Natural killer cell treated with Interleukin-12 subunit alpha and Interleukin-12 subunit beta and Interleukin-15 and Interleukin-18, amount 100 ng/mL, for 72 hours (primary cell): Measurements from ENCODE around the gene GPR37L1. TPM values are rescaled to one million over a fixed set of nuclear protein-coding genes. Genes with fewer than 3 reads are reported as not detected.
A peak's percentile ranks its signal among the peaks of the same experiment; 100 is the strongest.
"Not testable (repeated sequence)": the region's sequence is repeated elsewhere in the genome, so short reads cannot be mapped to it uniquely, and the experiment has no call there.

ENCODE experiments used
- ATAC-seq, 2 donors: fragments of 150-1000 bp; cut with Tn5 transposase in 1 of 2; sonication (Bioruptor Pico), chemical (Tn5 transposase) in 1 of 2; 2 replicates each; pipeline ENCODE4 v1.10.0; 2021
- DNase-seq: peaks from one replicate; pipeline ENCODE4 v3.0.0; 2022; ENCODE audit warnings: low spot score
- H3K27ac Mint-ChIP-seq, 2 donors: 1 replicate in 1 of 2; 2 replicates in 1 of 2; pipeline ENCODE4 v1.8.0; 2022; ENCODE audit warnings: mixed read lengths in 2 of 2, mild to moderate bottlenecking in 1 of 2, moderate library complexity in 1 of 2
- H3K27me3 Mint-ChIP-seq, 2 donors: 1 replicate in 1 of 2; 2 replicates in 1 of 2; pipeline ENCODE4 v1.8.0; 2022; ENCODE audit warnings: mixed read lengths in 2 of 2
- H3K36me3 Mint-ChIP-seq: one replicate; pipeline ENCODE4 v1.8.0; 2022; ENCODE audit warnings: mixed read lengths
- H3K4me1 Mint-ChIP-seq, 2 donors: 1 replicate in 1 of 2; 2 replicates in 1 of 2; pipeline ENCODE4 v1.8.0; 2022; ENCODE audit warnings: low read depth in 2 of 2, mixed read lengths in 2 of 2, mild to moderate bottlenecking in 1 of 2
- H3K4me3 Mint-ChIP-seq: one replicate; pipeline ENCODE4 v1.8.0; 2022; ENCODE audit warnings: mixed read lengths
- H3K9me3 Mint-ChIP-seq: 2 replicates; pipeline ENCODE4 v1.8.0; 2022; ENCODE audit warnings: mixed read lengths
- total RNA-seq, 2 donors: library from RNA; stranded (reverse); gene quantifications; one replicate each; pipeline ENCODE4 v1.2.3, GENCODE V29; 2022

GPR37L1 gene
- total RNA-seq, 2 donors from 2014 or later = not detected

DNA sequence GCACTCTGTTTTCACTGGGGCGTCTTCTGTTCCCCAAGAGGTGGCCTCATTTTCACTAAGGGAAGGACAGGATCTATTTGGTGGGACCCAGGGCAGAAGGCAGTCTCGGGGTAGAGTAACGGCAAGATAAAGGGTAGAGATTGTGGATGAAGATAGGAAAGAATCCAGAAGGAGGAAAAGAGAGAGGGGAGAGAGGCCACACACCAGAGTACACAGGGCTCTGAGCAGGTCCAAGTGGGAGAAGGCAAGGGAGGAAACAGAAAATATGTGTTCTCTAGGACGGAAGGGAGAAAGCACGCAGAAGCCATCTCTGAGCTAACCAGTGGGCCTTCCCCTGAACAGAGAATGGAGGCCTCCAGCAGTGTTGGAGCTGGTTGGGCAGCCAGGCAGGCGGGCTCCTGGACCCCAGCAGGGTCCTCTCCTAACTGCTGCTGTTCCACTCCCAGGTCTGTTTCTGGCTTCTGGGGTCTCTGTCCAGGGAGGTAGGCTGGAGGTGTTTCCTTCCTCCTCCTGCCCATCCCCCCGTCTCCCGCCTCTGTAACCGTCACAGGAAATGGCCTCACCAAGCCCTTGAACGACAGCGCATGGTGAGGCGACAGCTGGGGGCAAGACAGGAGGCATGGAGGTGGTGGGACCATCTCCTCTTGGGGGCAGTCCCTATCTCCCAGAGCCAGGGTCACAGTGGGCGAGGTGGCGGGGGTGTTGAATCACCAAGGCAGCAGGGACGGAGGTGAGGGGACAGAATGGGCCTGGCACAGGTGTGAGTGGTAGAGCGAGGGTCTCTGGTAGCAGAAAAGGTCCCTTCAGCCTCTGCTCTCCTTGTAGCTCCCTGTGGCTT is 37.0 kb downstream of the GPR37L1 start:
- Mint-ChIP-seq H3K4me1 (peaks cover 60 to 67% of the 10 kb centered on the region in 2 donors), H3K4me3 (peak overlapping the region; percentile 99), H3K36me3 (peaks cover 19% of the 10 kb centered on the region), H3K27ac (peak overlapping the region; percentile 95 to 98), H3K27me3 (no peaks in the 10 kb centered on the region), H3K9me3 (no peaks in the 10 kb centered on the region)
- ATAC-seq = peak; percentile 74 to 80
- DNase-seq = peak; percentile 86

DNA sequence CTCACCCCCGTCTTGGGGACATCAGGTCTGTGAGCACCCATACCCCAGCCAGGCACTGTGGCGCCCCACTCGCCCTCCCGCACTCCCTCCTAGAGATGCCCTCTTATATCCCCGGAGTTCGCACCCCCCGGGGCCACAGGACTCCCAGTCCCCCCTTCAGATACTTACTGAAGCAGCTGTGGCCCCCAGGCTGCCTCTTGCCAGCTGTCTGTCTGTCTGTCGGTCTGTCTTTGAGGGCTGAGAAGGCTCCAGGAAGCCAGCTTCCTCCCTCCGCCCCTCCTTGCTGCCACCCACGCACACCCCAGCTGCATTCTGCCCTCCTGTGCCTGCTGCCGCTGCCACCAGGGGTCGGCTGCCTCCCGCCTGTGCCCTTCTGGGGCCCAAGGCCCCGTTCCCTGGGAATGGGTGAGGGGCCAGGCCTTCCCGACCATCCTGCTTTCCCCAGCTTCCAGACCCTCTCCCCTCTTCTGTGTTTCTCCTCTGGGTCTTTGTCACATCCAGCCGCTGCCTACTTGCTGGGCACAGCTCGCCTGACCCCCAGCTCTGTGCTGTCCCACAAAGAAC is 37.7 kb downstream of the GPR37L1 start, which contains the start of gene PTPN7:
PTPN7 (minus strand) TSS at position 226 of the 564 bp plus-strand sequence. CDS start 1,200 bp downstream, outside the sequence.
- DNase-seq (peak; percentile 91), ATAC-seq (peak; percentile 80 to 86)
- Mint-ChIP-seq H3K27ac (peak within 1 kb of the TSS; percentile 95 to 98), H3K4me3 (peak within 1 kb of the TSS; percentile 99), H3K27me3 (no peaks in the 10 kb centered on the region), H3K36me3 (peaks cover 14% of the 10 kb centered on the region), H3K9me3 (no peaks in the 10 kb centered on the region), H3K4me1 (peaks cover 57 to 66% of the 10 kb centered on the region in 2 donors)

DNA sequence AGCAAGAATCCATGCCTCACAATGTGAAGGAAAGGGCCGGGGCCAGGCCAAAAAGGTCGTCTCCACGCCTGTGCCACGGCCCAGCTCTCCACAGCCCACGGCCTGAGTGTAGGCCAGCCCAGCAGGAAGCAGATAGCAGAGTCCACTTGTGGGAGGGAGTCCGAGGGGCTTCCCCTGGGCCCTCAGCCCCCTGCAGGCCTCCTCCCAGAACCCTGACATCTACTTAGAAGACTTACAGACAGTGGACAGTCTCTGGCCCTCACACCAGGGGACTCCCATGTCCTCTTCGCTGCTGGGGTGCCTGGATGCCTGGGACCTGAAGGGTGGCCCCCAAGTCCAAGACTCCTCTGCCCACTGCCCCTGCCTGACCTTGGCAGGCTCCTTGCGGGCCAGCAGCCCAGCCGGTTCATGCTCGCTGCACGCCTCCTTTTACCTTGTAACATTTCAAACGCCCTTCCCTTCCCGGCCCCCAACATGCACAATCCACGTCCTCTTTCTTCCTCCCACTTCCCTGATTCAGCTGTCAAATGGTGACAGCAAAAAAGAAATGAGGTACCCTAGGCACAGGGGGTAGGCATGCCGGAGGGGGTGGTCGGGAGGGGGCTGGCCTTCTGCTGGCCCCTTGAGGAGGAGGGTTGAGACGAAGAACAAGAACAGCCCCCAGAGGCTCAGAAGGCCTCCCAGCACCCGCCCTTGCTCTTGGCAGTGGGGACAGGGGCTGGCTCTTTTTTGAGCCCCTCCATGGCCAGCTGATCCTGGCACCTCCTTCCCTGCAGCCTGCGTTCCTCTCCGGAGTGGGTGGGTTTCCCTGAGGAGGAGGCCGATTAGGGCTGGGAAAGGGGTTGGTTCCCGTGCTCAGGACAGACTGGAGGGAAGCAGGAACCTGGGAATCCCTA is 38.7 kb downstream of the GPR37L1 start:
- peak overlapping the region; percentile 99 for H3K4me3 Mint-ChIP-seq
- peaks cover 7% of the 10 kb centered on the region for H3K36me3 Mint-ChIP-seq
- ATAC-seq = peak in 1 of 2 donors; percentile 14
- H3K27me3 Mint-ChIP-seq = no peaks in the 10 kb centered on the region
- no peaks in the 10 kb centered on the region for H3K9me3 Mint-ChIP-seq
- peaks cover 51 to 58% of the 10 kb centered on the region in 2 donors for H3K4me1 Mint-ChIP-seq
- no peak for DNase-seq
- peak overlapping the region; percentile 95 to 98 for H3K27ac Mint-ChIP-seq

DNA sequence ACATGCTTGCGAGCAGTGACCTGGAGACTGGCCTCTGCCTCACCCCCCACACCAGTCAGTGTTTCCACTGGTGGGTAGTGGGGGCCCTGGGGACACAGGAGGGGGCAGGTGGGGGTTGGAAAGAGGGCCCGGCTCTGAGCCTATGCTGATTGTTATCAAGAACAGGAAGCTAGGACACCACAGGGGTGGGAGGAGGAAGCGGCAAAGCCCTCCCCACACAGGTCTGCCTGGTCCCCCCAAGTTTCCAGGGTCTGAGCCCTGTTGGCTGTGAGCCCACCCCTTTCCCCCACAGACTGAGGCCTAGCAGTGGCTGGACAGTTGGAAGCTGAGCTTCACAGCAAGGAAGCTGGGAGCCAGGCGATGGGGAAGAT is 39.3 kb downstream of the GPR37L1 start:
- Mint-ChIP-seq H3K27me3 (no peaks in the 10 kb centered on the region), H3K27ac (peak overlapping the region; percentile 95 to 98), H3K36me3 (peaks cover 7% of the 10 kb centered on the region), H3K4me3 (peak overlapping the region; percentile 99), H3K9me3 (no peaks in the 10 kb centered on the region), H3K4me1 (peaks cover 51 to 63% of the 10 kb centered on the region in 2 donors)
- ATAC-seq (peak in 1 of 2 donors; percentile 52), DNase-seq (no peak)

DNA sequence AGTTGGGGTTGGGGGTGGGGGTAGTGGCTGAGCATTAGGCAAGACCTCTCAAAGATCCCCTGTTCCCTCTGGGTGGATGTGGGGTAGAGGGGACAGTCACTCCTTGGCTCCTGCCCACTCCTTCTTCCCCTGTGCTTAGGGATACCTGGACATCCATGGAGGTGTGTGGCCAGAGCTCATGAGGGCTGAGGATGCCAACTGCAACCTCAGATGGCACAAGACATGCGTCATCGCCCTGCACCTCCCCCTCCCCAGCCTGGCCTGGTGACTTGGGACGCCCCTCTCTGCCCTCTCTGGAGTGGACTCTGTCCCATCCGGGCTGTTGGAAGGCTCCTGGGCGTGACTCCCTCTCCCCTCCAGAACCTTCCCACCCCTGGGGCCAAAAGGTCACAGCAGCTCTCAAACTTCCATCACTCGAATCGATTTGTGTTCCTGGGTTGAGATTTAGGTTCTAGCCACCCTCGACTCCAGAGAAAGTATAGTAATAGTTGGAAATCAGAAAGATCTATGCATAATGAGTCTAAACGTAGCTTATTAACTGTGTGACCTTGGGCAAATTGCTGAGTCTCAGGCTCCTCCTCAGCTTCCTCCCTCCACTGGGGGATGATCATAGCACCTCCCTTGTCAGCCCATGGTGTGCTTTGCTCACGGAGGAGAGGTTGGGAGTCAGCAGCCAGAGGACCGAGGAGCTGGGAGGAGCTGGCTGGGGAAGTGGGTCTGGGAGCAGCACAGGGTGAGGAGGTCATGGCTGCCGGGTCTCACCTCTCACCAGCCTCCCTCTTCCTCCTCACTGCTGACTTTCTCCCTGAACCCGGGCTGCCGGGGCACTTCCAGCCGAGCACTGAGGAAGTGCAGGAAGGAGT is 39.9 kb downstream of the GPR37L1 start:
- Mint-ChIP-seq H3K27ac (peak overlapping the region; percentile 95 to 98), H3K9me3 (no peaks in the 10 kb centered on the region), H3K4me1 (peaks cover 51 to 63% of the 10 kb centered on the region in 2 donors), H3K36me3 (peaks cover 7% of the 10 kb centered on the region), H3K27me3 (no peaks in the 10 kb centered on the region), H3K4me3 (peak overlapping the region; percentile 99)
- DNase-seq = no peak
- ATAC-seq = peak in 1 of 2 donors; percentile 11

DNA sequence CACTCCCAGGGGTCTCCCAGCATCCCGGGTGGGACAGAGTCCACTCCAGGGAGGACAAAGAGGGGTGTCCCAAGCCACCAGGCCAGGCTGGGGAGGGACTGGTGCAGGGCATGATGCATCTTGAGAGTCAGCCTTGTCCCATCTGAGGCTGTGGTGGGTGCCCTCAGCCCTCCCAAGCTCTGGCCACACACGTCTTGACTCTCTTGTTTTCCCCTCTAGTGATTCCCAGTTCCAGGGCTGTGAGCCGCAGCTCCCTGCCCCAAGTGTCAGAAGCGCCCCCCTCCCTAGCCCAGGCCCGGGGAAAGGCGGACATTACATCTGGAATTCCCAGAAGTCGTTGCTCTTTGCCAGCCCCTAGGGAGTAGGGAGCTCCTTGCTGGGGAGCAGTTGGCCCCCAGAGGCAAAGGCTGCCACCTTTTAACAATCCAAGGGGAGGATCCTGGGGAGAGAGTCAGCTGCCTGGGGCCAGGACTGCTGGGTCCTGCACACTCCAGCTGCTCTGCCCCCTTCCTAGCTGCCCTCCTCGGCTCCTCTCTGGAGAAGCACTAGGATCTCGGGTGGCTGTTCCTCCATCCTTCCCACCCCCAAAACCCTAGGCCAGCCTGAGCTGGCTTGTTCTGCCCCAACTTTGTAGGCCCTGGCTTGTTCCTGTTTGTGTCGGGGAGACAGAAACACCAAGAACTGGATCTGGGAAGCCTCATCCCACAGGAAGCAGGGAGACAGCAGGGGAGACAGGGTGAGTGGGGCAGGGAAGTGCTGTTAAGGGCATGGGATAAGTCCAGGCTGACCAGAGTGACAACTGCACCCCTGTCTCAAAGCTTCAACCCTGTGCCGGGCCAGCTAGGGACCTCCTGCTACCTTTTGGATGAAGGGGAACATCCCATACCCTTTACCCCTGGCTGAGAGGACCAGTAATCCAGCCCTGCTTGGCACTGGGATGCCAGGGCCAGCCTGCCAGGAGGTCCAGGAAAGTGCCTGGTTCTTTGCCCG is 40.9 kb downstream of the GPR37L1 start:
- no peaks in the 10 kb centered on the region for H3K9me3 Mint-ChIP-seq
- ATAC-seq (no peak), DNase-seq (no peak)
- peak overlapping the region; percentile 99 for H3K4me3 Mint-ChIP-seq
- H3K36me3 Mint-ChIP-seq = peaks cover 7% of the 10 kb centered on the region
- H3K4me1 Mint-ChIP-seq = peaks cover 47 to 59% of the 10 kb centered on the region in 2 donors
- no peaks in the 10 kb centered on the region for H3K27me3 Mint-ChIP-seq
- peak overlapping the region; percentile 95 to 98 for H3K27ac Mint-ChIP-seq

DNA sequence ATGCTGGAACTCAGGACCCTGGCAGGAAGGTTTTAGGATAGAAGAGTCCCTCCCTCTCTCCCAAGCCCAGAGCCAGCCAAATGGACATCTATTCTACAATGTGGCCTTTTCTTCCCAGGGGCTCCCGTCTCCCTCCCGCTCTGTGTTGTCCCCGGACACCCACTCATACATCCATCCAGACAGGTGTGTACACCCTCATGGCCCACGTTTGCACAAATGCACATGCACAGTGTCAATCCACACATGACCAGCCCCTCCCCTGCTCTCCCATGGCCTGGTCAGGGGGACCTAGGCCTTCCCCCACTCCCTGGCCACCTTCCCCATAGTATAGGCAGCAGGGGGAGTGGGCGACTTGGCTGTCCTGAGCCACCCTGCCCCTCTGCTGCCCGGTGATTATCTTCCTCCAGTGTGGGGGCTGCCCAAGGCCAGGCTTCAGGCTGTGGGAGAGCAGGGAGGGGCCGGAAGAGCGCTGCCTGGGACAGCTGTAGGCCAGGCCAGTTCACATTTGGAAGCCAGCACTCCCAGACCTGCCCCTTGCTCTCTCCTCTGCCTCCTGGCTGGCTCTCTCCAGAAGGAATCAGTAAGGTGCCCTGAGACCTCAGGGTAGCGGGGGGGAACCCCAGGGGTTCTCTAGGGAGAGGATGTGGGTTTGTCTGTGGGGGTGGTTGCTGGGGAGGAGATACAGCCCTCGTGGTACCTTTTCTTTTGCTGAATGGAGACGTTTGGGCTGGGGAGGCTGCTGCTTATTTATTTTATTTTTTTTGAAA is 41.7 kb downstream of the GPR37L1 start:
- Mint-ChIP-seq H3K4me1 (peaks cover 40 to 50% of the 10 kb centered on the region in 2 donors), H3K36me3 (peaks cover 3% of the 10 kb centered on the region), H3K27me3 (no peaks in the 10 kb centered on the region), H3K27ac (peak overlapping the region; percentile 90 to 95), H3K9me3 (no peaks in the 10 kb centered on the region), H3K4me3 (peak overlapping the region; percentile 84)
- peak; percentile 53 to 70 for ATAC-seq
- peak; percentile 90 for DNase-seq

DNA sequence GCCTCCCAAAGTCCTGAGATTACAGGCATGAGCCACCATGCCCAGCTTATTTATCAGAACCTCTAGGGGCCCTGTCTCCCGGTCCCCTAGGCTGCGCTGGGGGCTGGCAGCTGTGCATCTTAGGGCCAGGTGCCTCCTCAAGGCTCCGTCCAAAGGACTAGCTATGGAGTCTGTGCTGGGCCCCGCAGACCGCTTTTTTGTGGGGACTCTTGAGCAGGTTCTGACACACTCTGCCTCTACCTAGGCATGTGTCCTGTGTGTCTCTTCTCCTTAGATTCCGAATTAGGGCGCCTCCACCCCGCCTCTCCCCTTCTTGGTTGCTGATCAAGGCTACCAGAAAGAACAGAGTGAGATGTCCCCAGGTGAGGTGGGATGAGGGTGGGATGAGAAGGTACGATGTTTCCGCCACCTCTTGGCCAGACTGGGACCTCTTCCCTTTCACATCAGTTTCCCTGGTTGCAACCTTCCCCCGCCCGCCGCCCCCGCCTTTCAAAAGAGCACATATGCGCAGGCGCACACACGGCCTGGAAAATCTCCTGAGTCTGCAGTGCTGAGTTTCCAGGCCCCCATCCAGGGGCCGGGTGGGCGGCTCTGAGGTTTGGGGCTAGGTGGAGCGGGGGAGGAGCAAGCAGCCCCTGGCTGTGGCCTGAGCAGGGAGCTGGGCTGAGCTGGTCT is 42.7 kb downstream of the GPR37L1 start:
- peak overlapping the region; percentile 84 for H3K4me3 Mint-ChIP-seq
- peaks cover 32 to 41% of the 10 kb centered on the region in 2 donors for H3K4me1 Mint-ChIP-seq
- DNase-seq (no peak), ATAC-seq (no peak)
- no peaks in the 10 kb centered on the region for H3K27me3 Mint-ChIP-seq
- no peaks in the 10 kb centered on the region for H3K36me3 Mint-ChIP-seq
- H3K9me3 Mint-ChIP-seq = no peaks in the 10 kb centered on the region
- H3K27ac Mint-ChIP-seq = peak overlapping the region; percentile 90 to 95

DNA sequence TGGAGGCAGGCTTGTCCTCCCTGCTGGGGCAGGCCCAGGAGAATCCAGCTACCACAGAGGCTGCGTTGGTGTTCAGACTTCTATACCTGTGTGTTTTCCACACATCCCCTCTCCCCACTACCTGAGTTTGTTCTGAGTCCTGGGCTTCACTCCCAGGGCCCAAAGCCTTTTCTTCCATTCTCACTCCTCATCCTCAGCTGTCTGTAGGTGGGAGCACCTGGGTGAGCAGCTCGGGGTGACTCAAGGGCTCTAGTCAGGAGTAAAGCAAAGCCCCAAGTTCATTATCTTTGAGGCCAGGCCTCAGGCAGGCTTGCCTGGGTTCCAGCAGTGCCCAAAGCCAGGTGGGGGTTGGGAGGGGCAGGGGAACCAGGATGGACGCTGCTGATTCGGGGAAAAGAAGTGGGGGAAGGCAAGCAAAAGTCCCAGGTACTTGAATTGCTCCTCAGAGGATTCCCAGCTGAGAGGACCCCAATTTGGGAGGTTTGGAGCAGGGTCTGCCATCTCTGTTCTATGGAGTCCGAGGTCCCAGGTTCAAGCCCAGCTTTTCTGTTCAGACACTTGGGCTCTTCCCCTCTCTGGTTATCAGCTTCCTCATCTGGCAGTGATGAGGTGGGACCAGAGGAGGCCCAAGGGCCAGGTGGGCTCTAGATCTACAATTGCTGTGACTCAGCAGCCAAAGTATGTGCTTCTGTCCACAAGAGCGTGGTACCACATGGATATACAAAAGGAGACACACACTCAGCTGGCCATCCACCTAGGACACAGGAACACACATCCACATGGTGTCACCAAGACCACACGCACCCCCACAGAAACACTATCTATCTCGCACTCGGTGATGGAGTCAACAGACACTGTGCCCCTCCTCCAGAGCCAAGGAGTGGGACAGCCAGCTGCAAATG is 43.5 kb downstream of the GPR37L1 start:
- peaks cover 26 to 33% of the 10 kb centered on the region in 2 donors for H3K4me1 Mint-ChIP-seq
- no peak overlapping the region for H3K27ac Mint-ChIP-seq
- H3K9me3 Mint-ChIP-seq = no peaks in the 10 kb centered on the region
- no peaks in the 10 kb centered on the region for H3K27me3 Mint-ChIP-seq
- DNase-seq (no peak), ATAC-seq (no peak)
- no peaks in the 10 kb centered on the region for H3K36me3 Mint-ChIP-seq
- no peak overlapping the region for H3K4me3 Mint-ChIP-seq

DNA sequence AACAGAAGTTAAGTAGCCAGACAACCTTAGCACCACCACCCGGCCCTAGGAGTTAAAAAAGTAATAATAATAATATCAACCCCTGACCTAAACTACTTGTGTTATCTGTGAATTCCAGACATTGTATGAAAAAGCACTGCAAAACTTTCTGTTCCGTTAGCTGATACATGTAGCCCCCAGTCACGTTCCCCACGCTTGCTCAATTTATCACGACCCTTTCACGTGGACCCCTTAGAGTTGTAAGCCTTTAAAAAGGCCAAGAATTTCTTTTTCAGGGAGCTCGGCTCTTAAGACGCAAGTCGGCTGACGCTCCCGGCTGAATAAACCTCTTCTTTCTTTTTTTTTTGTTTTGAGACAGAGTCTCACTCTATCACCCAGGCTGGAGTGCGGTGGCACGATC is 44.3 kb downstream of the GPR37L1 start:
- not testable (repeated sequence) for DNase-seq, H3K27me3 Mint-ChIP-seq, H3K36me3 Mint-ChIP-seq, ATAC-seq, H3K9me3 Mint-ChIP-seq, H3K4me3 Mint-ChIP-seq
- peaks cover 21 to 31% of the 10 kb centered on the region in 2 donors for H3K4me1 Mint-ChIP-seq
- H3K27ac Mint-ChIP-seq = peak overlapping the region in 1 of 2 donors; percentile 28
